ENCODE measurements around the gene KCNG2. TPM values are rescaled to one million over a fixed set of nuclear protein-coding genes. Genes with fewer than 3 reads are reported as not detected.

The KCNG2 gene
- total RNA-seq, 1 donor from 2014 or later = 0.51 TPM

GRCh38 chr18:79912409-79912991, 114.8 kb downstream of the KCNG2 start:
- DNase-seq = peak; percentile 67

- DNase-seq = peak; percentile 58
Observed at GRCh38 chr18:79912994-79913831, 115.5 kb downstream of the KCNG2 start.

- no peak for DNase-seq
Observed at GRCh38 chr18:79914614-79915160, 116.9 kb downstream of the KCNG2 start.

GRCh38 chr18:79915161-79916127, 117.7 kb downstream of the KCNG2 start:
- no peak for DNase-seq

- DNase-seq = no peak
Observed at GRCh38 chr18:79916128-79916494, 118.4 kb downstream of the KCNG2 start.

- DNase-seq = no peak
Observed at GRCh38 chr18:79916546-79917168, 118.9 kb downstream of the KCNG2 start.

- DNase-seq = no peak
Observed at GRCh38 chr18:79917169-79917852, 119.6 kb downstream of the KCNG2 start.

GRCh38 chr18:79917853-79918614, 120.3 kb downstream of the KCNG2 start:
- DNase-seq = no peak

- DNase-seq = no peak
Observed at GRCh38 chr18:79918615-79919011, 120.9 kb downstream of the KCNG2 start.

- DNase-seq = no peak
Observed at GRCh38 chr18:79919089-79919488, 121.4 kb downstream of the KCNG2 start.

GRCh38 chr18:79921984-79922965, 124.5 kb downstream of the KCNG2 start:
- no peak for DNase-seq

GRCh38 chr18:79922971-79923411, 125.3 kb downstream of the KCNG2 start:
- no peak for DNase-seq

- no peak for DNase-seq
Observed at GRCh38 chr18:79923896-79924585, 126.3 kb downstream of the KCNG2 start.

GRCh38 chr18:79924814-79925731, 127.3 kb downstream of the KCNG2 start:
- no peak for DNase-seq

- no peak for DNase-seq
Observed at GRCh38 chr18:79926306-79926705, 128.6 kb downstream of the KCNG2 start.

- no peak for DNase-seq
Observed at GRCh38 chr18:79926715-79927606, 129.2 kb downstream of the KCNG2 start.
